ENCODE measurements around the gene RPS6KA2.

Gene RPS6KA2

DNA sequence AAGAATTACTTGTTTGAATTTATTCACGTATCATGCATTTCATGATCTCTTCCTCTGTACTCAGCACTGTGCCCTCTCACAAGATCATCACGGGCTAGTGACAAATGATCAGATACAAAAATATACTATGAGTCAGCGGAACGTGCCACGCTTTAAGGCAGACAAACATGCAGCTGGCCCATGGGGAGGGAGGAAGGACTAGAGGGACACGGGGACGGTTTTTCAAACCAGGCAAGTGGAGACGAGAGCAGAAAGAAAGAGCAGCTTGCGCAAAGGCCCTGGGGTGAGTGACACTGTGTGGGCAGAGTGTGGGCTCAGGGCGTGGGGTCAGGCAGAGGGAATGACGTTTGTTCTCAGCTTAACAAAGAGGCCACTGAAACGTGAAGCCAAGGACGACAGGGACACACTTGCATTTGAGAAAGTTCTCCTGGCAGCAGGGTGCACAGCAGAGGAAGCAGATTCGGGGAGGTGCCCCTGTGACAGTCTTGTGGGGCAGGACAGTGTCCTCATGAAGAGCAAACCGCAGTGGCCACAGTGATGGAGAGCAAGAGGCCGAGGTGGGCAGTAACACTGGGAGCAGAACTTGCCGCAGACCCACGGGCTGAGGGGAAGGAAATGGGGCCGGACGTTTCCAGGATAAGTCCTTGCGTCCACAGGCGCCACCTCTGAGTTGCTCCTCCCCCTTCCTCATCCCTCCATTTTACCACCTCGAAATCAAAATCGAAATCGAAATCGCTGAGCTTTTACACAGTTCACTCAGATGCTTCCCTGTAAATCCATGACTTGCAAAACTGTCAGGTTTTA is 6.9 kb upstream of the RPS6KA2 start:
- no peak for DNase-seq

- no peak for DNase-seq
These were observed 5.7 kb upstream of the RPS6KA2 start for GRCh38 chr6:166632731-166633130.

- DNase-seq = no peak
These were observed 3.4 kb upstream of the RPS6KA2 start for GRCh38 chr6:166630462-166630861.

- DNase-seq = no peak
These were observed 2.6 kb upstream of the RPS6KA2 start for GRCh38 chr6:166629628-166630027.

DNA sequence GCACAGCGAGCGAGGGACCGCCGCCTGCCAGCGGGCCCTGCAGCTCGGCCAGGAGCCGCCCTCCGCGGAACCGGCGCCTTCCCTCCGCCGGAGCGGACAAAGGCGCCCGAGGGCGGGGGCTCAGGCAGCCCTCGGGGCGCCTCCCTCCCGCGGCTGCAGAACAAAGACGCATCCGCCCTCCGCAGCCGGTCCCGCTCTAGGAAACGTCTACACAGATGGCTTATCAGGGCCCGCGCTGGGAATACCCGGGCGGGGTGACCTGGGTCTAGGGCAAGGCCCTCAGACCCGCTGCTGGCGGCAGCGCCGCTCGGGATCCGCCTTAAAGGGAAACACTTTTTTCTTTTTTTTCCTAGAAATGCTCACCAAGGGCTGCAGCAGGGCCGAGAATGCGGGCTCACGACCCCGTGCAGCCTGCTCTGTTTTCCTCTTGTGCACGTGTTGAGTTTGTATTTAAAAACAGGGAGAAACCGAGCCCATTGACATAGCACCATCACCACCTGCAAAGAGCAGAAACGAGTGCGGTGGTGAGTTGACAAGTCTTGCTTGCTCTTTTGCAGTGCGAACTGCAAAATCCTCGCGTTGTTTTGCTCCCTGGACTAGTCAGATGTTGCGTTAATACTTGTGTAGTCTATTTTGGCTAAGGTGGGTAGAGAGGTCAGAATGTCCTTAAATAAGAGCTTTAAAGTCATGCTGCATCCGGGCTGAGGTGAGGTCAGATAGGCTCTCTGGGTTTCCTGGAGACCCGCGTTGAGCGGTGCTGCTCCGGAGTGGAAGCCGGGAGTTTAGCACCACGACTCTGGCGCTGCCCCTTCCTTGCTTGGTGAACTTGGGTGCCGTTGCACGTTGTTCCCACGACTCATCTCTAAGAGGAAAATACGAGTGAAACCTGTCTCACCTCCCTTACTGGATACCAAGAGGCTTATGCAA is 1.1 kb upstream of the RPS6KA2 start:
- no peak for DNase-seq

- DNase-seq = no peak
These were observed 646 bp downstream of the RPS6KA2 start for GRCh38 chr6:166626177-166627032.

GRCh38 chr6:166625356-166625755 is 1.7 kb downstream of the RPS6KA2 start:
- no peak for DNase-seq

GRCh38 chr6:166624275-166624674 is 2.8 kb downstream of the RPS6KA2 start:
- DNase-seq = no peak

DNA sequence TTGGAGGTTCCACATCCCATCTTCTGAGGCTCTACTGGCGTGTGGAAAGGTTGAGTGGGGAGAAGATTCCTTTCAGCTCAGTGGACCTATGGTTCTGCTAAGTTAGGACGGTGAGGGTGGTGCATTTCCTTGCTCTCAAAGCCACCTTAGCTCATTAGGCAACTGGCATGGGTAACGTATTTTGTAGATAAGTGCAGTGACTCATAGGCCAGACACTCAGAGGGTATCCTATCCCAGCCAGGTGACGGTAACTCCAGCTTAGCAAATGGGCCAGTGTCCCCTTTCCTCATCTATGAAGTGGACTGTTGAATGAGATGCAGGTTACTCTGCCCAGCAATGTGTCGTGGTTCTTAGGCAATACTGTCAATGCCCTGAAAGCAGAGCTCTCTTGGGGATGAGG is 3.7 kb downstream of the RPS6KA2 start:
- DNase-seq = no peak

DNA sequence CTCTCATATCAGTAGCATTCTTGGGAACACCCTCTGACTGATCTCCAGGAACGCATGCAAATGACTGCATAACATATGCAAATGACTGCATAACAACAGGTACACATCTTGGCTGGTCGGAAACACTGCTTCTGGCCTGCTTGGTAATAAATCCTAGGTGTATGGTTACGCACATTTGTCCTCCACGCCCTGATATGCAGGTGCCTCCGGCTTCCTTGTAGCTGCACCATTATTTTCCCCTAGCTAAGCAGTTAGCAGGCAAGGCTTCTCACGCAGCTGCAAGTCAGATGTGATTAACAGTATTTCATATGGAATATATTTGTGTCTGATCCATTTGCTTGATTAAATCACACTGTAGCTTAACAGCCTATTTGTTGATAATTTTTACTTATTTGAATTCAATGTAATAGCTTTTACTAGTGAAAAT is 5.9 kb downstream of the RPS6KA2 start:
- DNase-seq = no peak

GRCh38 chr6:166620478-166621113 is 6.5 kb downstream of the RPS6KA2 start:
- peak; percentile 13 for DNase-seq

DNA sequence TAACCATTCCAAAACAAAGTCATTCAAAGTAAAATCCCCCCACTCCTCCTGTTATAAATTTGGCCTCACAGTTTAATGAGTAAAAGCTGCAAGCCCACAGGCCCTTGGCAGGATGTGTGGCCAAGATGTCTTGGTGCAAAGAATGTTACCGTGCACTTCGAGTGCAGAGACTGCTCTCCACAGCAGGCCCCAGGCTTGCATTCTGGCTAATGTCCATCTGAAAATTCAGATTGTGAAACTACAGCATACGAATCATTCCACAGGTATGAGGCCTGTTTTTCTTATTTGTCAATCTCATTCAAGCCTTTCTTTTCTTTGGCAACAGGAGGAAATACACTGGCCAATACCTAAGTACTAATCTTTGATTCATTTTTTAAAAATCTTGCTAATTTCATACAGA is 7.1 kb downstream of the RPS6KA2 start:
- DNase-seq = peak; percentile 87

- DNase-seq = peak; percentile 11
These were observed 7.9 kb downstream of the RPS6KA2 start for GRCh38 chr6:166618866-166619761.

DNA sequence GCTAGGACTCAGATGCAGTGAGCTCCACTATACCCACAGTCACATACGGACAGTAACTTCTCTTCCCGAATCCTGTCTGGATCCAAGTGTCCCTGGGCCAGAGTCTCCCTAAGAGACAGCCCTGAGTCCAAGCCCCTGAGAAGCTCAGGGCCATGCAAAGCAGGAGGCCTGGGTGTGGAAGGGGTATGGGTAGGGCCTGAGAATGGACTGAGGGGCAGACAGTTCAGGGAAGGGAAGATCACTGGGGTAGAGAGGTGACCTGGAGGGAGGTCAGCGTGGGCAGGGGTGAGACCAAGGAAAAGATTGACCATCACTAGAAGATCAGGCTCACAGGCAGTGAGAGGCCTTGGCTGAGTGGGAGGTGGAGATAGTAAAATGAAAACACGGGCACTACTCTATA is 8.8 kb downstream of the RPS6KA2 start:
- no peak for DNase-seq

DNA sequence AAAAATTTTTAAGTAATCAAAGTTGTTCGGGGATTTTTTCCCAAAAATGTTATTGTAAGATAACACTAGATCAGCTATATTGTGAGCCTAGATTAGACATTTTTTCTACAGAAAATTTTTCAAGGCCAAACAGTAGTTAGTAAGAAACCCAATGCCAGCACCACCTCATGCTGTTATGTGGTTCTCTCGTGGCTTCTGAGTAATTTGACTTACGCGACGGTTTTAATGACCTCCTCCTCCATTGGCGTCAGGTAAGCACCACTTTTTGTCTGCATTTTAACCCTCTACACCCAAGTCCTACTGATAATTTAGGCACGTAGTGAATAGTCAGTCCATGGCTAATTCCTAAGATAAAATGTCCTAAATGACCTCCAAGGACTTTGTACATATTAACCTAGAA is 9.7 kb downstream of the RPS6KA2 start:
- no peak for DNase-seq

DNA sequence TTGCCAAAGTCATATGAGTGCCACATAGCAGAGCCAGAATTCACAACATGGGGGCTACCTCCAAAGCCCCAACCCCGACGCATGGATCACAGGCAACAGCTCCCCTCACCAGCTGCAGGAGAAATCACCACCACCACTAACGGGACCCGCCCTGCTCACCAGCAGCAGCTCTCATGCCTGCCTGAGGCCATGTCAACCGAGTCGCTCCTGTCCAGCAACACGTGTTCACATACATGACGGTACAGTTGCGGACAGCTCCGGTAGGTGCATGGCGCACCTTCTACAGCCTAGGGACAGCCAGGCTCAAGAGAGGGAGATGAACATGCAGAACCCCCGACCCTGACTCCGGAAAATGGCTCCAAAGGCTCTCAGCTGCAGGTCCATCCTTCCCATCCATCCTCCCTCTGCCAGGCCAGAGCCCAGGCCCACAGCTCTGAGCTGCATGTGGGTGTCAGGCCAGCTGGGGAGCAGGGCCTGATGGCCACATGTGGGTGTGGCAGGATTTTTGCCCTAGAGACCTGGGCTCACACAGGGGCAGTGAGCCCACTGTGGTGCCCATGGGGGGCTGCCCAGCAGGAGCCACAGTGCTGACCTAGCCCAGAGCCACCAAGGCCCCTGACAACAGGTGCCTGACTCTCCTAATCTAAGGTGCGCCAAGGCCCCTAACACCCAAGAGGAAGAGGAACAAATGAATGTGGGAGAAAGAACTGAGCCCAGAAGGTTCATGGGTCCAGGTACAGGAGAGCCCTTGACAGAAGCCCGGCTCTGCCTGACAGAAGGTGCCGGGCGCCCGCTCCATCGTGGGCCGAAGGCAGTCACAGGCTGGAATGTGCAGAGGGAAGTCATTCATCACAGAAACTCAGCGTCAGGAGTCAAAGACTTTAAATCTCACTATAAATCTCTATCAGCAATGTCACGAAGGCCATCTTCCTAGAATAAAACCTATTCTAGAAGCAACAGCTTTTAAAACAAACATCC is 10.5 kb downstream of the RPS6KA2 start:
- DNase-seq = no peak

- DNase-seq = no peak
These were observed 11.8 kb downstream of the RPS6KA2 start for GRCh38 chr6:166615059-166615770.

DNA sequence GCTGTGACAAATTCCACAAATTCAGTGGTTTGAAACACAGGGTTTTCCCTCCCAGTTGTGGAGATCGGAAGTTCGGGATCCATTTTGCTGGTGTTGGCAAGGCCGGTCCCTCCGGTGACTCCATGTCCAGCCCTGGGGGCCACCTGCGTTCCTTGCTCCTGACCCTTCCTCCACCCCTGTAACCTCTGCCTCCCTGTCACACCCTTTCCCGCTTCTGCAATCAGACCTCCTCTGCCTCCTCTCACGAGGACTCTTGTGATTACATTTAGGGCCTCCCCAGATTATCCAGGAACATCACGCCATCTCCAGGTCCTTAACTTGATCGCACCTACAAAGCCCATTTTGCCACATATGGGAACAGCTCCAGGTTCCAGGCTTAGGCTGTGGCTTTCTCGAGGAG is 12.5 kb downstream of the RPS6KA2 start:
- peak; percentile 16 for DNase-seq

DNA sequence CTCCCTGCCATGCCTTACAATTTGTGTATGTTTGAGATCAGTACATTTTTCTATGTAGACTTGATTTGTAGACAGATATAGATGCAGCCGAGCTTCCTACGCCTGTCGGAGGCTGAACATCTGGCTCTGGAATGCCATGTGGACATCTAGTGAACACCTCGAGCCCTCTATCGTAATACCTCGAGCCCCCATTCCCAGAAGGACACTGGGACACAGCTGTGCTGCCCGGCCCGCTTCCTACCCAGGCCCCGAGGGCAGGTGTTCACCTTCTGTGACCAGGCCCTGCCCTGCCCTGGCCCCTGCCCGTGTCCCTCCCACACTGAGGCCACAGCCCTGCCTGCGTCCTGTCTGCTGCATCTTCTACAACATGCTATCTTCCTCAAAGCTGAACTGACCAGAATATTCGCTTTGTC is 12.9 kb downstream of the RPS6KA2 start:
- DNase-seq = no peak

Measured in kidney glomerular epithelial cell (primary cell).